OCI-LY7 (cell line): Measurements from ENCODE around the gene IFRD1. TPM values are rescaled to one million over a fixed set of nuclear protein-coding genes. Genes with fewer than 3 reads are reported as not detected.

ENCODE experiments used
- BruUV-seq: library from RNA; stranded (reverse); fragments of 400-500 nt; replicated peaks from 2 replicates; lab custom pipeline; 2021; lab: Mats Ljungman, UMichigan
- CTCF ChIA-PET: fragments of 300-600 bp; sonication (Branson Sonifier 250); formaldehyde crosslinking; loops from one replicate; lab custom pipeline; 2022; ENCODE audit warnings: antibody characterized with exemption; ENCODE audit not compliant: unreplicated experiment; lab: Charles Lee
- POLR2A ChIA-PET: fragments of 300-600 bp; sonication (Branson Sonifier 250); formaldehyde crosslinking; loops from one replicate; lab custom pipeline; 2022; ENCODE audit warnings: antibody characterized with exemption; lab: Charles Lee
- DNase-seq: peaks from one replicate; pipeline ENCODE4 v3.0.0-alpha.2; 2015; ENCODE audit warnings: low spot score
- H2AFZ ChIP-seq: fragments of 200-600 bp; sonication (generic), shearing (Covaris generic); 2 replicates; pipeline ENCODE4 v1.6.1; 2014; ENCODE audit warnings: mild to moderate bottlenecking, antibody characterized with exemption, low read length, moderate library complexity
- H3K27ac ChIP-seq: fragments of 200-600 bp; sonication (generic); 2 replicates; pipeline ENCODE4 v1.5.1; 2014; ENCODE audit warnings: mixed run types, low read depth, mild to moderate bottlenecking, moderate library complexity, low read length, inconsistent platforms; ENCODE audit not compliant: poor library complexity, severe bottlenecking
- H3K36me3 ChIP-seq: fragments of 200-600 bp; sonication (generic); 2 replicates; pipeline ENCODE4 v1.6.1; 2014; ENCODE audit warnings: mild to moderate bottlenecking, antibody characterized with exemption, low read length, moderate library complexity, mixed read lengths; ENCODE audit not compliant: insufficient read depth
- H3K4me1 ChIP-seq: fragments of 200-600 bp; sonication (generic); 2 replicates; pipeline ENCODE4 v1.5.1; 2014; ENCODE audit warnings: mild to moderate bottlenecking, low read length; ENCODE audit not compliant: insufficient read depth, poor library complexity, severe bottlenecking
- H3K4me2 ChIP-seq: fragments of 200-600 bp; sonication (generic); 2 replicates; pipeline ENCODE4 v1.6.1; 2014; ENCODE audit warnings: mild to moderate bottlenecking, low read length
- H3K4me3 ChIP-seq: fragments of 200-600 bp; sonication (generic); 2 replicates; pipeline ENCODE4 v1.5.1; 2014; ENCODE audit warnings: mild to moderate bottlenecking, low read depth, low read length; ENCODE audit not compliant: poor library complexity, severe bottlenecking
- H3K79me2 ChIP-seq: fragments of 200-600 bp; sonication (generic); 2 replicates; pipeline ENCODE4 v1.6.1; 2016; ENCODE audit warnings: low read depth, mild to moderate bottlenecking, low read length, moderate library complexity, mixed read lengths; ENCODE audit not compliant: insufficient read depth
- H3K9me2 ChIP-seq: fragments of 200-600 bp; sonication (generic); 2 replicates; pipeline ENCODE4 v1.6.1; 2016; ENCODE audit warnings: mild to moderate bottlenecking, low read length, mixed read lengths; ENCODE audit not compliant: insufficient read depth
- H3K9me3 ChIP-seq: fragments of 200-600 bp; sonication (generic); 2 replicates; pipeline ENCODE4 v1.6.1; 2014; ENCODE audit warnings: mild to moderate bottlenecking, mixed run types, low read length, mixed read lengths
- H4K20me1 ChIP-seq: fragments of 200-600 bp; sonication (generic); 2 replicates; pipeline ENCODE4 v1.6.1; 2014; ENCODE audit warnings: mild to moderate bottlenecking, antibody characterized with exemption, low read length, moderate library complexity, mixed read lengths; ENCODE audit not compliant: insufficient read depth
- CTCF ChIP-seq: fragments of 200-600 bp; sonication (generic); conservative IDR thresholded peaks from 2 replicates; pipeline ENCODE4 v1.5.1; 2014; ENCODE audit warnings: mild to moderate bottlenecking, antibody characterized with exemption, low read length, moderate library complexity, mixed read lengths
- EZH2phosphoT487 ChIP-seq: fragments of 200-600 bp; sonication (generic); IDR thresholded peaks from 2 replicates; pipeline ENCODE4 v1.6.1; 2018; ENCODE audit warnings: low read depth, borderline replicate concordance, mild to moderate bottlenecking, mixed run types, antibody characterized with exemption, low read length, moderate library complexity, mixed read lengths
- intact Hi-C: fragments of 100-400 bp; cut with micrococcal nuclease; formaldehyde crosslinking; loops from one replicate; pipeline ENCODE4 v1.10.0; 2022; ENCODE audit not compliant: unreplicated experiment
- total RNA-seq, 2 experiments: library from RNA; depleted of rRNA in 1 of 2; stranded (reverse); fragments of >200 nt in 1 of 2; shearing (Covaris generic) in 1 of 2; gene quantifications; 2 replicates each; pipeline ENCODE4 v1.2.3, GENCODE V29; 2014 to 2022

Gene IFRD1
- total RNA-seq, 2 experiments from 2014 or later: 49.1 to 65.6 TPM

GRCh38 chr7:112509402-112509801 lies 59.1 kb downstream of the IFRD1 start:
- no peak overlapping the region for H3K27ac ChIP-seq
- H2AFZ ChIP-seq: no peak overlapping the region
- H3K4me2 ChIP-seq: no peak overlapping the region
- H3K9me2 ChIP-seq: no peaks in the 10 kb centered on the region
- intact Hi-C loops: no loop called here
- H3K4me1 ChIP-seq: no peaks in the 10 kb centered on the region
- CTCF ChIA-PET: no interaction called here
- no peak for DNase-seq
- no peaks in the 10 kb centered on the region for H3K36me3 ChIP-seq
- no peaks in the 10 kb centered on the region for H3K79me2 ChIP-seq
- H4K20me1 ChIP-seq: no peaks in the 10 kb centered on the region
- no TSS peak for BruUV-seq
- H3K4me3 ChIP-seq: no peak overlapping the region
- POLR2A ChIA-PET: interaction anchor here (0.5 to 0.9 kb wide), 4 partner anchors 10 to 52 kb away, joined by 3 read pairs; no protein-coding TSS in a partner anchor
- no peaks in the 10 kb centered on the region for H3K9me3 ChIP-seq
- TF ChIP-seq EZH2phosphoT487 (no peak), CTCF (no peak)

- H3K9me2 ChIP-seq: no peaks in the 10 kb centered on the region
- no peaks in the 10 kb centered on the region for H3K4me1 ChIP-seq
- no peak for DNase-seq
- CTCF ChIA-PET: no interaction called here
- H2AFZ ChIP-seq: no peak overlapping the region
- TF ChIP-seq EZH2phosphoT487 (no peak), CTCF (no peak)
- H3K9me3 ChIP-seq: no peaks in the 10 kb centered on the region
- H3K36me3 ChIP-seq: no peaks in the 10 kb centered on the region
- H3K4me3 ChIP-seq: no peak overlapping the region
- H3K4me2 ChIP-seq: no peak overlapping the region
- H4K20me1 ChIP-seq: no peaks in the 10 kb centered on the region
- intact Hi-C loops: no loop called here
- POLR2A ChIA-PET: interaction anchor here (0.9 kb wide), 3 partner anchors 9 to 49 kb away, joined by 3 read pairs; no protein-coding TSS in a partner anchor
- H3K79me2 ChIP-seq: no peaks in the 10 kb centered on the region
- no peak overlapping the region for H3K27ac ChIP-seq
- no TSS peak for BruUV-seq
Measured at GRCh38 chr7:112510001-112510742, 59.9 kb downstream of the IFRD1 start.

- Histone ChIP-seq H3K79me2 (no peaks in the 10 kb centered on the region), H3K36me3 (no peaks in the 10 kb centered on the region), H3K9me3 (no peaks in the 10 kb centered on the region), H4K20me1 (no peaks in the 10 kb centered on the region), H3K9me2 (no peaks in the 10 kb centered on the region), H3K4me1 (no peaks in the 10 kb centered on the region), H2AFZ (no peak overlapping the region), H3K4me2 (no peak overlapping the region), H3K27ac (no peak overlapping the region), H3K4me3 (no peak overlapping the region)
- TF ChIP-seq EZH2phosphoT487 (no peak), CTCF (no peak)
- intact Hi-C loops: no loop called here
- BruUV-seq: no TSS peak
- DNase-seq: no peak
- CTCF ChIA-PET: no interaction called here
- POLR2A ChIA-PET: no interaction called here
Measured at GRCh38 chr7:112510743-112511110, 60.5 kb downstream of the IFRD1 start.
